Small intestine (tissue), 7 donors: ENCODE results near the gene NPHP1. TPM values are rescaled to one million over a fixed set of nuclear protein-coding genes. Genes with fewer than 3 reads are reported as not detected.
"Not testable (repeated sequence)": the region's sequence is repeated elsewhere in the genome, so short reads cannot be mapped to it uniquely, and the experiment has no call there.

ENCODE experiments used
- DNase-seq, 2 donors: peaks; one replicate each; pipeline versions ENCODE4 v3.0.0 to v3.0.0-alpha.2; 2013
- FAIRE-seq: peaks from 2 replicates; lab custom pipeline; 2012; peaks lifted over from hg19 to GRCh38; lab: Jason Lieb, UNC
- H3K27ac ChIP-seq, 3 donors: one replicate each; pipeline ENCODE4 v1.5.1; 2013; ENCODE audit warnings: low read length in 2 of 3, mild to moderate bottlenecking in 2 of 3, control low read depth in 1 of 3, inconsistent platforms in 1 of 3, low read depth in 1 of 3, moderate library complexity in 1 of 3
- H3K27me3 ChIP-seq, 3 donors: one replicate each; pipeline ENCODE4 v1.6.1; 2013; ENCODE audit warnings: low read length in 3 of 3, inconsistent platforms in 1 of 3; ENCODE audit not compliant: control insufficient read depth in 3 of 3, insufficient read depth in 3 of 3
- H3K36me3 ChIP-seq, 3 donors: one replicate each; pipeline ENCODE4 v1.6.1; 2013; ENCODE audit warnings: low read length in 3 of 3, inconsistent platforms in 1 of 3, low read depth in 1 of 3, mild to moderate bottlenecking in 1 of 3, moderate library complexity in 1 of 3; ENCODE audit not compliant: control insufficient read depth in 3 of 3, insufficient read depth in 2 of 3
- H3K4me1 ChIP-seq, 3 donors: one replicate each; pipeline ENCODE4 v1.6.1; 2013; ENCODE audit warnings: low read length in 2 of 3, inconsistent platforms in 1 of 3, low read depth in 1 of 3, mild to moderate bottlenecking in 1 of 3, moderate library complexity in 1 of 3; ENCODE audit not compliant: control insufficient read depth in 3 of 3, insufficient read depth in 2 of 3
- H3K4me3 ChIP-seq, 3 donors: one replicate each; pipeline ENCODE4 v1.5.1; 2013; ENCODE audit warnings: low read length in 3 of 3, control low read depth in 1 of 3, inconsistent platforms in 1 of 3, low read depth in 1 of 3, mild to moderate bottlenecking in 1 of 3, moderate library complexity in 1 of 3
- H3K9me3 ChIP-seq, 2 donors: one replicate each; pipeline ENCODE4 v1.6.1; 2013; ENCODE audit warnings: low read depth in 1 of 2, low read length in 1 of 2; ENCODE audit not compliant: control insufficient read depth in 2 of 2, insufficient read depth in 1 of 2
- WGBS, 3 donors: extraction: QIAGEN DNeasy Blood & Tissue Kit; methylation state at CpG; one replicate each; pipeline ENCODE4 v1.1.7; 2013; 5-methylcytosine and 5-hydroxymethylcytosine counted together
- polyA plus RNA-seq, 4 donors: library from polyadenylated mRNA; stranded (reverse) in 3 of 4; unstranded in 1 of 4; fragments of 200-250 nt in 3 of 4; fragments of 120-200 nt in 1 of 4; gene quantifications; one replicate each; pipeline versions ENCODE4 v1.2.1 to v1.2.3, GENCODE V29; 2013
- donor health status: healthy with polysubstance abuse.
- donor health status: control.
- donor health status: control.
- donor health status: Bipolar disorder and iron deficiency.
- donor health status: healthy.

The NPHP1 gene
- polyA plus RNA-seq, 4 donors: 0.27 to 2.6 (median 1.2) TPM

GRCh38 chr2:110173523-110173922 lies 31.3 kb downstream of the NPHP1 start:
- Histone ChIP-seq H3K27ac (no peak overlapping the region), H3K9me3 (no peaks in the 10 kb centered on the region), H3K27me3 (no peaks in the 10 kb centered on the region), H3K4me3 (no peak overlapping the region), H3K36me3 (no peaks in the 10 kb centered on the region), H3K4me1 (no peaks in the 10 kb centered on the region)
- DNase-seq (peak; percentile 37 to 41), FAIRE-seq (no peak)
- WGBS, 3 donors: 18 to 56% (median 25%) methylated on average over 1 of the region's 1 CpG

GRCh38 chr2:110172506-110172905 lies 32.3 kb downstream of the NPHP1 start:
- 90 to 95% (median 93%) methylated on average over 6 of the region's 6 CpGs for WGBS, 3 donors
- Histone ChIP-seq H3K4me1 (no peaks in the 10 kb centered on the region), H3K27ac (no peak overlapping the region), H3K9me3 (no peaks in the 10 kb centered on the region), H3K4me3 (no peak overlapping the region), H3K36me3 (no peaks in the 10 kb centered on the region), H3K27me3 (no peaks in the 10 kb centered on the region)
- DNase-seq (no peak), FAIRE-seq (no peak)

GRCh38 chr2:110170102-110170501 lies 34.7 kb downstream of the NPHP1 start:
- Histone ChIP-seq H3K4me1 (no peaks in the 10 kb centered on the region), H3K36me3 (no peaks in the 10 kb centered on the region), H3K27me3 (no peaks in the 10 kb centered on the region), H3K4me3 (no peak overlapping the region), H3K27ac (no peak overlapping the region), H3K9me3 (no peaks in the 10 kb centered on the region)
- FAIRE-seq (no peak), DNase-seq (no peak)
- 90 to 92% (median 91%) methylated on average over 3 of the region's 3 CpGs for WGBS, 3 donors

GRCh38 chr2:110167326-110168000 lies 37.4 kb downstream of the NPHP1 start:
- no peaks in the 10 kb centered on the region for H3K27me3 ChIP-seq
- FAIRE-seq: no peak

GRCh38 chr2:110166266-110166665 lies 38.5 kb downstream of the NPHP1 start:
- Histone ChIP-seq H3K4me3 (no peak overlapping the region), H3K27ac (no peak overlapping the region), H3K27me3 (no peaks in the 10 kb centered on the region), H3K4me1 (no peaks in the 10 kb centered on the region), H3K36me3 (no peaks in the 10 kb centered on the region), H3K9me3 (no peaks in the 10 kb centered on the region)
- 90 to 93% (median 90%) methylated on average over 2 of the region's 2 CpGs for WGBS, 3 donors
- no peak for DNase-seq
- no peak for FAIRE-seq

More at GRCh38 chr2:110167326-110168000, 37.4 kb downstream of the NPHP1 start:
- Histone ChIP-seq H3K36me3 (no peaks in the 10 kb centered on the region), H3K27ac (no peak overlapping the region), H3K4me3 (no peak overlapping the region), H3K9me3 (no peaks in the 10 kb centered on the region), H3K4me1 (no peaks in the 10 kb centered on the region)
- no peak for DNase-seq
- 80 to 83% (median 81%) methylated on average over 5 of the region's 5 CpGs for WGBS, 3 donors

- Histone ChIP-seq H3K9me3 (peaks cover 0 to 24% of the 10 kb centered on the region in 2 donors), H3K36me3 (no peaks in the 10 kb centered on the region), H3K4me1 (no peaks in the 10 kb centered on the region), H3K27me3 (no peaks in the 10 kb centered on the region), H3K4me3 (no peak overlapping the region), H3K27ac (no peak overlapping the region)
- FAIRE-seq (no peak), DNase-seq (peak; percentile 79 to 80)
- WGBS, 3 donors: 27 to 35% (median 29%) methylated on average over 4 of the region's 4 CpGs
These were observed 47.5 kb downstream of the NPHP1 start for GRCh38 chr2:110157153-110157793.

GRCh38 chr2:110154828-110155227 lies 50.0 kb downstream of the NPHP1 start:
- not testable (repeated sequence) for H3K27me3 ChIP-seq, H3K27ac ChIP-seq, DNase-seq, H3K36me3 ChIP-seq, H3K4me3 ChIP-seq, FAIRE-seq, H3K4me1 ChIP-seq
- 94 to 97% (median 97%) methylated on average over 4 of the region's 4 CpGs for WGBS, 3 donors
- peaks cover 0 to 24% of the 10 kb centered on the region in 2 donors for H3K9me3 ChIP-seq

GRCh38 chr2:110154188-110154587 lies 50.6 kb downstream of the NPHP1 start:
- H3K4me3 ChIP-seq, H3K4me1 ChIP-seq, DNase-seq, FAIRE-seq, H3K27me3 ChIP-seq, H3K27ac ChIP-seq, H3K36me3 ChIP-seq: not testable (repeated sequence)
- H3K9me3 ChIP-seq: peaks cover 0 to 24% of the 10 kb centered on the region in 2 donors
- WGBS, 3 donors: 73 to 91% (median 91%) methylated on average over 2 of the region's 2 CpGs
